HG02870 (cell line): ENCODE data around the gene HEATR3.
A peak's percentile ranks its signal among the peaks of the same experiment; 100 is the strongest.

ENCODE experiments used
- ATAC-seq: cut with Tn5 transposase; IDR thresholded peaks from one replicate; pipeline ENCODE4 v1.9.1; 2021; ENCODE audit warnings: mild to moderate bottlenecking, moderate library complexity; ENCODE audit not compliant: unreplicated experiment

HEATR3 gene, protein sequence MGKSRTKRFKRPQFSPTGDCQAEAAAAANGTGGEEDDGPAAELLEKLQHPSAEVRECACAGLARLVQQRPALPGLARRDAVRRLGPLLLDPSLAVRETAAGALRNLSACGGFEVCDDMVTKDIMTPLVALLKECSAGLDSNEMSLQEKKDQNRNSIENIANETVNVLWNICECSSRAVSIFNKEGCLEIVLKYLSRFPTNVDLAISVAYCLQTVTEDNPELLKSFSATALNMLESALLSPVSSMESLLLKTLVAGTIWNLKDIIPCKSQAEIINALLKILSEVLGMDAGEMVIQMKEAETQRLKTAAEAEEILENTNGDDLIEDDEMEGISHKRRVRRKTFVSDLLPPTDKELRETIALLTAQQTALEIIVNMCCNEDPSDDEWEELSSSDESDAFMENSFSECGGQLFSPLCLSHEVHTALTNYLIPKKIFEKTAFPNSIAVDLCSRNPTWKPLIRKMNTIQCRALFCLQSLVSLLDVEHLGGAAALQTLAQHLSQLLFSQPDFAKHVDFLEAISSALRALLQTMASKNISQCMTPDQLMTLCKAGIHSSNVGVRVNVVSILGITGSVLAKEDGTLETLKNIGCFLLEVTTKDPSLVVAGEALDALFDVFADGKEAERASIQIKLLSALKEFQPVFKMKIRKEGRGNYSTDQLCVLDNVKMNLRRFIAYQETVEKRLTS

GRCh38 chr16:50065624-50066481 lies at the start of gene HEATR3:
HEATR3 (plus strand) TSS chr16:50065970; CDS start chr16:50066132, 162 bp downstream.
- peak; percentile 71 for ATAC-seq

DNA sequence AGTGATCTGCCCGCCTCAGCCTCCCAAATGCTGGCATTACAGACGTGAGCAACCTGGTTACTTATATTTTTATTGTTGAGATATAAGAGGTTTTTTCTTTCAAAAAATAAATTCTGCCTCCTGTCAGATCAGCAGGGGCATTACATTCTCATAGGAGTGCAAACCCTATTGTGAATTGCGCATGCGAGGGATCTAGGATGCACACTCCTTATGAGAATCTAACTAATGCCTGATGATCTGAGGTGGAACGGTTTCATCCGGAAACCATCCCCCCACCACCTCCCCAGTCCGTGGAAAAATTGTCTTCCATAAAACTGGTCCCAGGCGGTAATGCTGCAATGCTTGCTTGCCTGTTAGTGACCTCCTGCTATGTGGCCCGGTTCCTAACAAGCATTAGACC lies 48.2 kb upstream of the HEATR3 start:
- ATAC-seq: no peak

- no peak for ATAC-seq
Measured at GRCh38 chr16:50021544-50021943, 44.2 kb upstream of the HEATR3 start.

GRCh38 chr16:50023641-50024040 lies 42.1 kb upstream of the HEATR3 start:
- no peak for ATAC-seq

DNA sequence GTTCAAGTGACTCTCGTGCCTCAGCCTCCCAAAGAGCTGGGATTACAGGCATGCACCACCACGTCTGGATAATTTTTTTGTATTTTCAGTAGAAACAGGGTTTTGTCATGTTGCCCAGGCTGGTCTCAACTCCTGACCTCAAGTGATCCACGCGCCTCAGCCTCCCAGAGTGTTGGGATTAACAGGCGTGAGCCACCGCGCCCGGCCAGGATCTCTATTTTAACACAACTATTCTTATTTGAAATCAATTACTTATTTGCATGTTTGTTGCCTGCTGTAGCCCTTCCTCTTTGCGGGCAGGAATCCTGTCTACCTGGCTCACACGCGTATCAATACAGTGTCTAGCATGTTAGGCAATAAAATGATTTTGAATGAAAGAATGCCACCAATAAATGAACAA lies 41.6 kb upstream of the HEATR3 start:
- no peak for ATAC-seq

DNA sequence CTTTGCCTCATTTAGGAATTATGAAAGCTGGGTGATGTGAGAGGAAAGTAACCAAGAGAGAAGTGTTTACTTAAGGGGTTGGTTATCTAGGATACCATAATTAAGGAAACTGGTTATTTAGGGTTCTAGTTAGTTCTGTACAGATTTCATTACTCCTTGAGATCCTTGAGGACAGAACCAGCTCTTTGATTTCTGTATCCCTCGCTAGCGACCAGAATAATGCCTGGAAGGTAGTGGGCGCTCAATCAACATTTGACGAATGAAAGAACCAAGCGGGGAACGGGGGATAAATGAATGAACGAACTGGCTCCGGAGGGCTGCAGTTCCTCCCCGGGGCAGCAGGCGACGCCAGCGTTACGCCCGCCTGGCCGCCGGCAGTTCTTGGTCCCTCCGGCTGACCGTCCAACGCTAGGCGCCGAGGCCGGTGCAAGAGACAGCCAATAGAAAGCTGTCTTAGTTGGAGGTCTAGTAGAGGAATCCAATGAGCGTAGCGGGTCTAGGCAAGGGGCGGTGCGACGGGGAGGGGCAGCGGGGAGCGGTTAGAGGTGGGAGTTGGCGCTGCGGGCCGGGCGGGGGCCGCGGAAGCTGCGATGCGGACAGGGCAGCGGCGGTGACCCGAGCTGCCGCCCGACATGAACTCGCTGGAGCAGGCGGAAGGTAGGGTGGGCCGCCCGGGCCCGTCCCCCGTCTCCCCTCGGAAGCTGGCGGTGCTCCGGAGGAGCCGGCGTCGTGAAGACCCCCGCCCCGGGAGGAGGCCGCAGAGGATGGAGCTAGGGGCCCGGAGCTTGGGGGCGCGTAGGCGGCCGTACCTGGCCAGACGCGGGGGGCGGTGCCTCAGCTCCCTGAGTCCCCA lies 40.9 kb upstream of the HEATR3 start, which contains the start of gene CNEP1R1:
CNEP1R1 (plus strand) TSS at position 542 of the 853 bp plus-strand sequence; CDS start at position 633, 91 bp downstream.
- peak; percentile 98 for ATAC-seq

DNA sequence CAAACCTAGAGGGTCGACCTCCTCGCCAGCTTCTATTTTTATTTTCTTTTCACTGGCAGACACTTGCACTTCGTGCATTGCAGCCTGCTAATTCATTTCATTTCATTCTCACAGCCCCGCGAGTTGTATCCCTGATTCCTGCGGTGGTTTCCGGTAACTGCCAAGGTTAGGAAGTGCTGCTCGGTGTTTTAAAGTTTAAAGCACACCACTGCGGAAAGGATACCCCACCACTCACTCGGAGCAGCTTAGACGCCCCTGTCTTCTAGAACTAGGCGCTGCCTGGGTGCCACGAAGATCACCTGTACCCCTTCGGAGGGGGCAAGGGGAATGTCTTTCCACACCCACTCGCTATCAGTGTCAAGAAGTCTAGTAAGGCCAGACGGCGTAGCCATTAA lies 40.2 kb upstream of the HEATR3 start:
- ATAC-seq: peak; percentile 2

DNA sequence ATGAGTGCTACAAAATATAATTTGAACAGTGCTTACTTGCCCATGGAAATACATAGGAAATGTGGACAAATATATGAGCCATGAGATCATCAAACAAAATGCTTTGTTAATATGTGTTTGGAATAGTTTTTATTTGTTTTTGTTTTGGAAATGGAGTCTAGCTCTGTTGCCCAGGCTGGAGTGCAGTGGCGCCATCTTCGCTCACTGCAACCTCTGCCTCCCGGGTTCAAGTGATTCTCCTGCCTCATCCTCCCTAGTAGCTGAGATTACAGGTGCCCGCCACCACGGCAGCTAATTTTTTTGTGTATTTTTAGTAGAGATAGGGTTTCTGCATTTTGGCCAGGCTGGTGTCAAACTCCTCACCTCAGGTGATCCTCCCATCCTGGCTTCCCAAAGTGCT lies 37.9 kb upstream of the HEATR3 start:
- ATAC-seq: no peak

- ATAC-seq: no peak
Measured at GRCh38 chr16:50035468-50035992, 30.2 kb upstream of the HEATR3 start.

- ATAC-seq: no peak
Measured at GRCh38 chr16:50036426-50036825, 29.3 kb upstream of the HEATR3 start.

DNA sequence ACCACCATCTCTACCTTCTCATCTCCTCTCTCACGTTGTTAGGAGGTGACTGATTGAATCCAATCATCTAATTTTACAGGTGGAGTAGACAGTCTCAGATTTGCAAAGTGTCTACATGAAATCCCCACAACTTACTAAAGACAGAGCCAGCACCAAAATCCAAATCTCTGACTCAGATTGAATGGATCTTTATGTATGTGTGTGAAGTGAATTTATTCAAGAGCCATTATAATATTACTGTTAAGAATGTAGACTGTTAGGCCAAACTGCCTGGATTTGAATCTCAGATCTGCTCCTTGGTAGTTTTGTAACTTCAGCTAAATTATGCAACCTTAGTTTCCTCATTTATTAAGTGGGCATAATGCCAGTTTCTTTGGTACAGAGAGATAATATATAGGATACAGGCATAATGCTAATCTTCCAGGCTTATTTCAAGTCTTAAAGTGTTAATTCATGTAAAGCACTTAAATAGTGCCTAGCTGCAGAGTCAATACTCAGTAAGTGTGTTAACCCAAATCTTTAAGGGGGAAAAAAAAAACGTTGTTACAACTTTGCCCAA lies 28.0 kb upstream of the HEATR3 start:
- no peak for ATAC-seq

GRCh38 chr16:50038286-50038685 lies 27.5 kb upstream of the HEATR3 start:
- no peak for ATAC-seq

DNA sequence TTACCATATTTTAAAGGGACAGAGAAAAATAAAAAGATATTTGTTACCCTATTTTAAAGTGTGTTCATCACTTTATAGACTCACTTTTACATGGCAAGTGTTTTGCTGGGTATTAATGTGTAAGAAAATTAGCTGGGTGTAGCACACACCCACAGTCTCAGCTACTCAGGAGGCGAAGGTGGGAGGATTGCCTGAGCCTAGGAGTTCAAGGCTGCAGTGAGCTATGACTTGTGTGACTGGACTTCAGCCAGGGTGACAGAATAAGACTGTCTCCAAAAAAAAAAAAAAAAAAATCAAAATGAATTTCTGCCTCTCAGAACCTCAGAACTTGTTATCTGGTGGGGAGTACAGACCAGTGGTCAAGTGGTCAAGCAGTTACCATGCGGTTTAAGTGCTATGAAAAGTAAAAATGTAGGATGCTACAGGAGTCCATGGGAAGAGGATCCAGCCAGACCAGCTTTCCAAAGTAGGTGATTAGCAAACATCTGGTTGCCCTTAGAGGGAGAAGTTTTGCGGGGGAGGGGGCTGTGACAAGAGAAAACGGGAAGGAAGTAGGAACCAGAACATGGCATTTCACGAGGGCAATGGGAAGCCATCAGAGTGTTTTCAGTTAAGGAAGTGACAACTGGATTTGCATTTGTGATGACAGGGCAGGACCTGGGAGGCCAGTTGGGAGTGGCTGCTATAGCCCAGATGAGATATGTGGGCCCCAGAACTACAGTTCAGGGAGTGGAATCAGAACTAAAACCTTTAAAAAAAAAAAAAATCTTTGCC lies 26.8 kb upstream of the HEATR3 start:
- no peak for ATAC-seq

- ATAC-seq: no peak
Measured at GRCh38 chr16:50040018-50040417, 25.8 kb upstream of the HEATR3 start.

DNA sequence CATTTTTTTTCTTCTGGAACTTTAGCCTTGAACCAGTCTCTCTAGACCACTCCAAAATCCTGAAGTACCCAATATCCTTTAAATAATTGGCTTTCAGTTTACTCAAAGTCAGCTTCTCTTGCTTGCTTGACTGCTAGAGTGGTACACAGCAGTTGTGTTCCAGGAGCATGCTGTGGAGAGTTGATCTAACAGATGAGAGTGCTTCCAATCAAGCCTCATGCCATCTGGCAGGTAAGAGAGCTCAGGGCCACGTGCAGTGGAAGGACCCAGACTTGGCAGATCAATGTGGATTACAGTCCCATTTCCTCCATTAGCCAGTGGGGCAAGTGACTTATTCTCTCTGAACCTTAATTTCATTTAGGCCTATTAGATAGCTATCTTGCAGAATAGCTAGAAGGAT lies 25.1 kb upstream of the HEATR3 start:
- ATAC-seq: no peak

DNA sequence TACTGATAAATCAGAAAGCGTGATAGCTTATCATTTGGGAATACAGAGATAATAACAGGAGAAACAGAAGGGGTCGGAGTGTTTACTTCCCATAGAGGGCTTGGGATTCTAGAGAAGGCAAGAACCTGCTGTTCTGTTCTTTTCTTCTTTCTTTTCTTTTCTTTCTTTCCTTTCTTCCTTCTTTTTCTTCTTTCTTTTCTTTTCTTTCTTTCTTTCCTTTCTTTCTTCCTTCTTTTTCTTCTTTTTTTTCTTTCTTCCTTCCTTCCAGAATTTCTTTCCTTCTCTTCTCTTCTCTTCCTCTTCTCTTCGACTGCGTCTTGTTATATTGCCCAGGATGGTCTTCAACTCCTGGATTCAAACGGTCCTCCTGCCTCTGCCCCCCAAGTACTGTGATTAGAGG lies 22.4 kb upstream of the HEATR3 start:
- ATAC-seq: no peak

DNA sequence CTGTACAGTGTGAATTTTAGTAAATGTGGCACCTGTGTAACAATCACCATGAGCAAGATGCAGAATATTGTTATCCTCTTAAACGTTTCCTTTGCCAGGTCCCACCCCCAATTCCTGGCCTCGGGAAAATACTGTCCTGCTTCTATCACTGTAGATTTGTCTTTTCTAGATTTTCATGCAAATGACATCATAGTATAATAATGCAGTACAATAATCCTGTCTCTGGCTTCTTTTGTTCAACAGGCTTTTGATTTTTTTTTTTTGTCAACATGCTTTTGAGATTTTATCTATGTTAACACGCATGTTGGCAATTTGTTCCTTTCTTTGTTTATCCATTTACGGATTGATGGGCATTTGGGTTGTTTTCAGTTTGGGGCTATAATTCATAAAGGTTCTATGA lies 20.4 kb upstream of the HEATR3 start:
- ATAC-seq: no peak

DNA sequence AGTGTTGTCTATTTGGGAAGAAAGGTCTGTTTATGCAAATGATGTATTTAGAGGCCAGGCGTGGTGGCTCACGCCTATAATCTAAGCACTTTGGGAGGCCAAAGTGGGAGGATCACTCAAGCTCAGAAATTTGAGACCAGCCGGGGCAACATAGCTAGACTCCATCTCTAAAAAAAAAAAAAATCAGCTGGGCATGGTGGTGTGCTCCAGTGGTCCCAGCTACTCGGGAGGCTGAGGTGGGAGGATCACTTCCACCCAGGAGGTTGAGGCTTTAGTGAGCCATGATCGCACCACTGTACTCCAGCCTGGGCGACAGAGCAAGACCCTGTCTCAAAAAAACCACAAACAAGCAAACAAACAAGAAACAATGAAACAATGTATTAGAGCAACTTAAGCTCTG lies 18.9 kb upstream of the HEATR3 start:
- ATAC-seq: no peak

- no peak for ATAC-seq
Measured at GRCh38 chr16:50047864-50048263, 17.9 kb upstream of the HEATR3 start.
